ENCODE measurements around the gene CXXC5.

The CXXC5 gene

GRCh38 chr5:139638090-139638735 is 9.9 kb upstream of the CXXC5 start:
- DNase-seq (ENCODE audit: low read depth, low spot score), result peak; percentile 69

DNA sequence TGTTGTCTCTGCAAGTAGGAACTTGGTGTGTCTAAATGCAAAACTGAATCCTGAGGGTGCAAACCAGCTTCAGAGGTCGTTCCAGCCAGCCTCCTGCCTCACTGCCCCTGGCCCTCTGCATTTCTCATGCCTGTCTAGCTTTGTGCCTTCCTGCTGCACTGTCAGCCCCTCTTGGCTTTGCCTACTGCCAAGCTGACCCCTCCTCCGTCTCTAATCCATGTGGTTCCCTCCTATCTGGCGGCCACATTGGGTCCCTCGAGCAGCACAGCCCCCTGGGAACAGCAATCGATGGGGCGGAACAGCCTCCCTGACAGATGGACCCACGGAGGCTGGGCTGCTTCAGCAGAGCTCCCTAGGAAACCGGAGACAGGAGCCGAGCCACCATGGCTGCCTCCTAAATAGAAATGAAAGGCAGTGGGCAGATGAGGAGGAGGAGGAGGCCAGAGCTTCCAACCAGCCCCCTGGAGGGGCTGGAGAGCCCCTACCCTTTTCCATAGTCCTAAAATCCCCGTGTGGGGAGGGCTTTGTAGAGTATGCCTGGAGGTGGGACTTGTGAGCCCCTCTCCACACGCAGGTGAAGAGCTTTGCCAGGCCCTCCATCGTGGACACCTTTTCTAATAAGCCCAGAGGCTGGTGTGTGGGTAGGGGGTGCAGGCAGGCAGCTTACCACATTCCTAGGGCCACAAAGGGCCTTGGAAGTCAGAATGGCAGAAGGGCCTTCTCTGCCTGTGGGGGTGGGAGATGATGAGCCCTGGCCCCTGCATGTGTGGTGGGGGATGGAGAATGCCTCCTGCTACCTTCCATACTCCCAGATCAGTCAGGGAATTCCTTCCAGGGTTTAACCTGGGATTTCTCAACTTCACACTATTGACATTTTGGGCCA is 9.2 kb upstream of the CXXC5 start:
- no peak for DNase-seq (ENCODE audit: low read depth, low spot score)

DNA sequence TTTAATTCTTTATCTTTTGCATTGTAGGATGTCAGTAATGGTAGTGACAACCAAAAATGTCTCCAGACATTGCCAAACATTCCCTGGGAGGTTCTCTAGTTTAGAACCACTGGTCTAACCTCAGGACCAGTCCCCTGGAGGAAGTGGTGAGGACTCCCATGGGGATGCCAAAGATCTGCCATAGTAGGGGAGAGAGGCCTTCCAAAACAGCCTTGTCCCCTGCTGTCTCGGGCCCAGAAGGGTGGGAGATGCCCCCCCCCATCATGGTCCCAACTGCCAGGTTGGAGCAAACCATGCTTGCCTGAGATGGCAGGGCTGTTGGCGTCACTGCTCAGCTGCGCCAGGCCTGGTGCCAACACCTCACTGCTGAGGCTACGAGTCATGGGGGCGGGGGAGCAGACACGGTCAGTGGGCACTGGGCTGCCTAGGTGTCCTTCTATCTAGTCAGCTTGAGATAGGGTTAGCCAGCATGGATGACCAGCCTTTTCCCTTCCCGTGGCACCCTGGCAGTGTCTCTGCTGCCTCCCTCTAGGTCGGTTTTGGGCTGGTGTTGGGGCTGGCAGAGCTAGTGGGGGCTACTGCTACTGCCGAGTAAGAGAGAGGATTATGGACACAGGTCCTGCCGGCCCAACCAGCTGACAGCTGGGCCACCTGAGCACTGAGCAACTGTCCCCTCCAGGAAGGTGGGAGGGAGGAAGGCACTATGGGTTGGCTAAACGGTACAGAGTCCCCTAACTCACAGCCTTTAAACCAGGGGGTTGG is 8.3 kb upstream of the CXXC5 start:
- no peak for DNase-seq (ENCODE audit: low read depth, low spot score)

- peak; percentile 45 for DNase-seq (ENCODE audit: low read depth, low spot score)
Measured at GRCh38 chr5:139640421-139641115, 7.6 kb upstream of the CXXC5 start.

DNA sequence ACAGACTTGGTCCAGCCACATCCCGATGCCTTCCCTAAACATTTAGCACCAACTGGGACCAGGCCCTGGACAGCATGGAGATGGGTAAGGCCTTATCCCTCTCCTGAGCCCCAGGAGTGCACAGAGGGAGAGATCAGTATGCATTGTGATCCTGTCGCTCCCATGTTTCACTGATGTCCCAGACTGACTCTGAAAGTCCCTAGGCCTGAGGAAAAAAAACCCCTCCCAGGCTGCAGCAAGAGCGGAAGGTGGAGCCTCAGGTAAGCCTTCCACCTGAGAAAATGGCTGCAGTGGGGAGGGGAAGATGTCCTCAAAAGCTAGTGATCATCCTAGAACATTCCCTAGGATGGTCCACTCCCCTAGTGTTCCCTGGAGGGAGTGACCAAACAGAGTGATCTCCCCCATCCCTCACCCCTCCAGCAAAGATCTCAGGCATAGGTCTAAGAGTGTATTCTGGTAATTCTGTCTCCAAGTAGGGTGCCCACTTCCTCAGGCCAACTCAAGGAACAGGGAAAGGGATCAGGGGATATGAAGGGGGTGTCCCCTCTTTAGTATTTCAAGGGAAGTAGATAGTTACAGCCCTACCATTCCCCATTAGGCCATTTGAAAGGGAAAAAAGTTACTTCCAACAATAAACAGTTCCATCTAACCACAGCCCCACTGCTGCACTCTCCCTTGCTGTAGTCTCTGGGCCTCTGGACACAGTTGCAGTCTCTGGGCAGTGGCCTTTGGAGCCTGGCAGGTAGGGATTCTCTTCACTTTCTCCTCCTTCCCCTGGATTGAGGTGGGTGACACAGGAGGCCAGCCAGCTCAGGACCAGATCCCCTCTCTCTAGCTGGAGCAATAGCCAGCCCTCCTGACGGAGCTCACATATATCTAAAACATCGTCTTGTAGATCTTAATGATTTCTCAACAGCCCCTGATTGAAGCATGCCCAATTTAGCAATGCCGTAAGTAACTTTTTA is 6.8 kb upstream of the CXXC5 start:
- DNase-seq (ENCODE audit: low read depth, low spot score), result no peak

DNA sequence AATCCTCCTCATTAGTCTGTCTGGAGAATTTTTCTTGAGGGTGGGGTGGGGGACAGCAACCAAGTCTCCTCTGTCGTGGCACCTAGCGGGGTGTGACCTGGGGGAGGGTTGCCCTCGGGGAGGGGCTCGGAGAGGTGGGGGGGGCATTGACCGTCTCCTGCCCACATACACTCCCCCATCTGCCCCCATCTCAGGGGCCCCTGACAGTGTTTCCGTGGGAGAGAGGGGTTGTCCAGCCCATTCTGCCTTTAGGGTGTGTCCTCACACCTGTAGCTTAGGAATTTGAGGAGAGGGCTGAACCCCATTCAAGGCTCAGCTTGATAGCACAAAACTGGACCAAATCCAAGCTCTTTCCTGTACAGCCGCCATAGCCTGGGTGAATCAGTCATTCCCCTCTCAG is 5.9 kb upstream of the CXXC5 start:
- DNase-seq (ENCODE audit: low read depth, low spot score), result no peak

DNA sequence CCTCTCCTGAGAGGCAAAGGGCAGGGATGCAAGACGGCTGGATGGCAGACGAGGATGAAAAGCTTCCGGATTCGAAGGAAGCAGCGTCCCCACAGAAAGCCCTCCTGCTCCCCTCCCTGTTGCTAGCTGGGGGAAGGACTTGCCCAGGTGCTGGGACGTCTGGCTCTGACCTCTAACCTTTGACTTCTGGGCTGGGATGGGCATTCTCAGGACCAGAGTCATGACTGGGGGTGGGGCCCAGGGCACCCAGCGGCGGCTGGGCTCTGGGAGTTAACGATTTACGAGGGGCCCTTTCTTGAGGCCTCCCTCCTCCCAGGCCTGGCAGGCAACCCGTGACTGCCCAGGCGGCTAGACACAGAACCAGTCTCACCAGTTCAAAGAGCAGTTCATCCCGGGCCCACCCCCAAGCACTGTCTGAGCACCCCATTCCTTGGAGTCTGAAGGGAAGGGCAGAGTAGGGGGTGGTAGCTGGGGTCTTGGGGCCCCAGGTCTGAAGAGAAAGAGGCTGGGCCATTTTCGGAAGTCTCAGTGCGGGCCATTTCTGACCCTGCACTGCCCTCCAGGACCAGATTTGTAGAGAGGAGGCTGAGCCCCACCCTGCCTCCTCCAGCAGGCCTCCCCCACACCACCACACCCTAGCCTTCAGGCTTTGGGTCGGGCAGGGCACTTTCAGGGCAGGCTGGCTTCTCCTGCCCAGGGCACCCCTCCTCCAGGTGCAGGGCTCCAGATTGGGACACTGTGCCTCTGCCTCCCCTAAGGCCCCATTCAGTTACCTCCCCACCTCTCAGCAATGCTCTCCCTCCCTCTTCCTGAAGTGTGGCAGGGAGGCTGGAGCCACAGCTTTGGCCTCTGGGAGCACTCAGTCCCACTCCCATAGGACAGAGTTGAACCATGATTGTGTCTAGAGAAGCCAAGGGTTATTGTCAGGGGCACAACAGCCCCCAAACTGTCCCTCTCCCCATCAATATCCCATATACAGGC is 5.0 kb upstream of the CXXC5 start:
- peak; percentile 65 for DNase-seq (ENCODE audit: low read depth, low spot score)

GRCh38 chr5:139644001-139644456 is 4.1 kb upstream of the CXXC5 start:
- DNase-seq (ENCODE audit: low read depth, low spot score), result no peak

- DNase-seq (ENCODE audit: low read depth, low spot score), result no peak
Measured at GRCh38 chr5:139644646-139645429, 3.3 kb upstream of the CXXC5 start.

GRCh38 chr5:139645430-139645871 is 2.7 kb upstream of the CXXC5 start:
- DNase-seq (ENCODE audit: low read depth, low spot score), result no peak

- DNase-seq (ENCODE audit: low read depth, low spot score), result no peak
Measured at GRCh38 chr5:139646111-139646510, 2.0 kb upstream of the CXXC5 start.

GRCh38 chr5:139646912-139647505 is 1.1 kb upstream of the CXXC5 start:
- DNase-seq (ENCODE audit: low read depth, low spot score), result peak; percentile 72

DNA sequence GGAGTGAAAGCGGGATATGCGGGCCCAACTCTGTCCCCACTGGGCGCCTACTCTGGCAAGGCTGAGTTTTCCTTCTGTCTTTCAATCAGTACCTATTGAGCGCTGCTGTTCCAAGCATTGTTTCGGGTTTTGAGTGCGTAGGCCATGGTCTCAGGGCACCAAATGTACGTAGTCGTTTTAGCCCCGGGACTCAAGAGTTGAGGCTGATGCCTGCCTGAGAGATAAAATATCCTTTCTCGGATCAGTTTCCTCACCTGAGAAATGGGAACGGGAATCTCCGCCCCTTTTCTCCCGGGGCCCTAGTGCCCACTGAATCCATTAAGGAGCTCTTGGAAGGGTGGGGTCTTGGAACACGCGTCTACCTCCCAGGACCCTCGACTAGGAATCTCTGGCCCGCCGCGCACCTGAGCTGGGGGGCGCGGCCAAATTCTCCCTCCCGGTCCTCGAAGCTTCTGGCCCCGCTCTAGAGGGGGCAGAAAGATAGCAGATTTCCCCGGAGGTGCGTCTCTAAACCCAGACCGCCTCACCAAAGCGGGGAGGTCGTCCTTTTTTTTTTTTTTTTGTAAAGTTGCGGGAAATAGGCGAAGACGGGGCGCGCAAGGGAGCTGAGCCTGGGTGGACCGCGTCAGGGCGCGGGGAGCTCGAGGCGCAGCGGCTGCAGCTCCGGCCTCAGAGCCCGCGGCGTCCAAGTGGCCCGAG is 494 bp upstream of the CXXC5 start:
- DNase-seq (ENCODE audit: low read depth, low spot score), result peak; percentile 57

DNA sequence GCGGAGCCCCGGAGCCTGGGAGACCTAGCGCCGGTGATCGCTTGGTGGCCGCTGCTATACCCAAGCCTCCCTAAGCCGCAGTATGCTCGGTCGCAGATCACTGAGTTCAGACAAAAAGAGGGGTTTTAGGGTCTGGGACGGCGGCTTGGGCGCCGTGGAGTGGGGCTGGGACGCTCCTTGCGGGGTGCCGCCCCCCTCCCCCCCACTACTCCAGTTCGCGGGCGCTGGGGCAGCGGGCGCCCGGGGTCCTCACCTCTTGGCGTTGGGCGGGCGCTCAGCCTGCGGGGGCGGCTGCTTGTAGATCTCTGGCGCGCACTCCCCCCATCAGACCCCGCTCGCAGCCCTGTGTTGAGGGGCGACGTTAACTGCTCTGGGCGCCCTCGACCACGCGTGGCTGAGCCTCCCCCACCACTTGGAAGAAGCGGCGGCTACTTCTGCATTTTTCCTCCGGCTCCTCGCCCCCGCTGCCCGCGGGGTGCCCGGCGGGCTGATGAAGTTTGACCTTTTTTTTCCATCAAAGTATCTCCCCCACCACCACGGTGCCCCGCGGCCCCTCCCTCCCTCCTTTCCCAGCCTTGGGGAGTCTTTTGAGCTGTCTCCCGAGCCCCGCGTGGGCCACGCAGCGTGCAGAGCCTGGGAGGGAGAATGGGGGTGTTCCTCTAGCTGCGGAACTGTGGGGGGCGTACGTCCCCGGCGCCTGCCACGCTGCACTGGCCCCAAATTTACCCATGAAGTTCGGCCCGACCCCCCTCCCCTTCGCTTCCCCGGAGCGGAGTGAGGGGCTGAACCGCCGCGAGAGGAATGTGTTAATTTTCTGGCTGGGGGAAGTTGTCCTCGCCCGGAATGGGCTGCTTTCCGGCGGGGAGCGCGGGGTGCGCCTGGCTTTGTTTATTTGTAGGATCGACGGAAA is 1.2 kb downstream of the CXXC5 start:
- DNase-seq (ENCODE audit: low read depth, low spot score), result peak; percentile 75

- peak; percentile 81 for DNase-seq (ENCODE audit: low read depth, low spot score)
Measured at GRCh38 chr5:139650031-139650688, 2.0 kb downstream of the CXXC5 start.

DNA sequence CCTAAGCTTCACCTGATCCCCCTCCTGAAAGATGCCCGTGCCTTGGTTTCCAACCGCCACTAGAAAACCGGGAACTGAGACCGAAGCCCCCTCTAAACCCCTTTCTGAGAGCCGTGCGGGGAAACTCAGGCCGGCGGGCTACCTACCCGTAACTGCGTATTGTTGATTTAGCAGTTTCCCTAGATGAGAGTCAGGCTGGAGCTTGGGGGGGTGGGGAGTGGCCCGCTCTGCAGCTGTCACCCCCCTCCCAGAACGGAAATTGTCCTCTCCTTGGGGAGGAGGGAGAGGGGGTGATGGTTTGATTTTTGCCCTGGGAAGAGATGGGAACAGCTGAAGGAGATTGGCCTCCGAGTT is 2.5 kb downstream of the CXXC5 start:
- no peak for DNase-seq (ENCODE audit: low read depth, low spot score)

Measured in ELF-1 (cell line).